Measurements from ENCODE around the gene SMARCA2.

DNA sequence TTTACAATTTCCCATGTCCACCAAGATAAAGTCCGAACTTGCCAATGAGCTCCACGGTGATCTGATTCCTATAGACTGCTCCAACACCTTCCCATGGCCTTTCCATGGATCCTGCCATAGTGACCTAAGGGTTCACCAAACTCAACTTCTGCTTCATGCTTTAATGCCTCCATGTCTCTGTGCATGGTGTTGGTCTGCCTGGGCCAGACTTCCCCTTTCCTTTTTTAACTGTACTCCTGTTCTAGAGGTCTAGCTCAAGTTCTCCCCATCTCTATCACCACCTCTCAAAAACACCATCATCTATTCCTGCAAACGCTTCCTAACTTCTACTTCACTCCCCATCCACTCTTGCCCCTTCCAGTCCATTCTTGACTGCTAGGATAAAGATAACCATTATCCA, 14.8 kb upstream of the SMARCA2 start:
- TF ChIP-seq, protein P1, sequence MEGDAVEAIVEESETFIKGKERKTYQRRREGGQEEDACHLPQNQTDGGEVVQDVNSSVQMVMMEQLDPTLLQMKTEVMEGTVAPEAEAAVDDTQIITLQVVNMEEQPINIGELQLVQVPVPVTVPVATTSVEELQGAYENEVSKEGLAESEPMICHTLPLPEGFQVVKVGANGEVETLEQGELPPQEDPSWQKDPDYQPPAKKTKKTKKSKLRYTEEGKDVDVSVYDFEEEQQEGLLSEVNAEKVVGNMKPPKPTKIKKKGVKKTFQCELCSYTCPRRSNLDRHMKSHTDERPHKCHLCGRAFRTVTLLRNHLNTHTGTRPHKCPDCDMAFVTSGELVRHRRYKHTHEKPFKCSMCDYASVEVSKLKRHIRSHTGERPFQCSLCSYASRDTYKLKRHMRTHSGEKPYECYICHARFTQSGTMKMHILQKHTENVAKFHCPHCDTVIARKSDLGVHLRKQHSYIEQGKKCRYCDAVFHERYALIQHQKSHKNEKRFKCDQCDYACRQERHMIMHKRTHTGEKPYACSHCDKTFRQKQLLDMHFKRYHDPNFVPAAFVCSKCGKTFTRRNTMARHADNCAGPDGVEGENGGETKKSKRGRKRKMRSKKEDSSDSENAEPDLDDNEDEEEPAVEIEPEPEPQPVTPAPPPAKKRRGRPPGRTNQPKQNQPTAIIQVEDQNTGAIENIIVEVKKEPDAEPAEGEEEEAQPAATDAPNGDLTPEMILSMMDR (IDR thresholded peaks at IDR 0.05): no peak
- no peak for TF ChIP-seq ZFX (IDR thresholded peaks at IDR 0.05; ENCODE audit: borderline replicate concordance)
